GM13976 (cell line): Measurements from ENCODE around the gene RCOR1.

ENCODE experiments used
- DNase-seq: peaks from one replicate; pipeline ENCODE4 v3.0.0; 2012; ENCODE audit warnings: low spot score
- CTCF ChIP-seq: IDR thresholded peaks from 2 replicates; pipeline ENCODE4 v1.5.1; 2012; ENCODE audit warnings: borderline replicate concordance, mild to moderate bottlenecking; ENCODE audit not compliant: insufficient read depth; ENCODE audit errors: extremely low read depth, missing control alignments, control extremely low read depth
- in situ Hi-C: fragments of 300-500 bp; cut with MboI; formaldehyde crosslinking; loops from one replicate; pipeline ENCODE4 v1.12.0; 2022; ENCODE audit warnings: low sequenced_read_pairs, mixed read lengths, inconsistent platforms; ENCODE audit not compliant: unreplicated experiment

The RCOR1 gene

GRCh38 chr14:102686196-102686801 lies 93.8 kb downstream of the RCOR1 start:
- in situ Hi-C loops, result no loop called here
- no peak for DNase-seq
- no peak for TF ChIP-seq CTCF

GRCh38 chr14:102688290-102688689 lies 95.8 kb downstream of the RCOR1 start:
- DNase-seq, result no peak
- TF ChIP-seq CTCF, result no peak
- in situ Hi-C loops, result no loop called here

- in situ Hi-C loops, result loop anchor here (10.0 kb wide), 1 partner anchor 224 kb away; no protein-coding TSS in a partner anchor
- DNase-seq, result no peak
- TF ChIP-seq CTCF, result no peak
Observed at GRCh38 chr14:102690509-102691286, 98.2 kb downstream of the RCOR1 start.

- no peak for TF ChIP-seq CTCF
- in situ Hi-C loops, result loop anchor here (10.0 kb wide), 1 partner anchor 223 kb away; no protein-coding TSS in a partner anchor
- no peak for DNase-seq
Observed at GRCh38 chr14:102691763-102692162, 99.3 kb downstream of the RCOR1 start.

- DNase-seq, result no peak
- no peak for TF ChIP-seq CTCF
- in situ Hi-C loops, result loop anchor here (10.0 kb wide), 1 partner anchor 222 kb away; no protein-coding TSS in a partner anchor
Observed at GRCh38 chr14:102692334-102692733, 99.9 kb downstream of the RCOR1 start.

GRCh38 chr14:102693006-102693755 lies 100.7 kb downstream of the RCOR1 start:
- no peak for TF ChIP-seq CTCF
- DNase-seq, result no peak
- in situ Hi-C loops, result loop anchor here (10.0 kb wide), 1 partner anchor 222 kb away; no protein-coding TSS in a partner anchor
